ENCODE results near the gene CDH24. TPM values are rescaled to one million over a fixed set of nuclear protein-coding genes. Genes with fewer than 3 reads are reported as not detected.
"Not testable (repeated sequence)": the region's sequence is repeated elsewhere in the genome, so short reads cannot be mapped to it uniquely, and the experiment has no call there.

Gene CDH24
- total RNA-seq, 1 donor from 2014 or later: 2.0 TPM

- intact Hi-C loops (cut with micrococcal nuclease): loop anchor here (2.0 kb wide), 1 partner anchor 295 kb away; no protein-coding TSS in a partner anchor
These were observed 51.7 kb downstream of the CDH24 start for GRCh38 chr14:23005451-23006187.

DNA sequence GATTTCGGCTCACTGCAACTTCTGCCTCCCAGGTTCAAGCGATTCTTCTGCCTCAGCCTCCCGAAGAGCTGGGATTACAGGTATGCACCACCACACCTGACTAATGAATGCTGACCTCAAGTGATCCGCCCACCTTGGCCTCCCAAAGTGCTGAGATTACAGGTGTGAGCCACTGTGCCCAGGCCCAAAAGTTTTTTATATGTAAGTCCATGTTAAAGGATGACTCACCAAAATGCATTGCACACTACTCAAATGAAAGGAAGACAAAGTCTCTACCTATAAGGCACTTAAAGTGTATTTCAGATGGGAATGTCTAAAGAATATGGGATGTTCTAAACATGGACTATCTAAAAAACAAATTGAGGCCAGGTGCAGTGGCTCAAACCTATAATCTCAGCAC, 53.0 kb downstream of the CDH24 start:
- intact Hi-C loops (cut with micrococcal nuclease): not testable (repeated sequence)

DNA sequence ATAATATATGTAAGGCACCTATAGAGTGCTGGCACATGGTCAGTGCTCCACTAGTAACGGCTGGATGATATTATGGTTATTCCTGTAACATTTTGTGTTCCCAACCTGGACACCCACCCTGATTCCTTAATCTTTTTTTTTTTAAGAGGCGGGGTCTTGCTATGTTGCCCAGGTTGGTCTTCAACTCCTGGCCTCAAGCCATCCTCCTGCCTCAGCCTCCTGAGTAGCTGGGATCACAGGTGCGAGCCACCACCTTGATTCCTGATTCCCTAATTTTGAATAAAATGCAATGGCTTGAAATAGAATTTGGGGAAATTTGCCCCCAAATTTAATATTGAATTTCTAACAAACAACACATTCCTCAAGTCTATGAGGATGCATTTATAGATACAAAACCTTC, 54.7 kb downstream of the CDH24 start:
- intact Hi-C loops (cut with micrococcal nuclease): no loop called here

DNA sequence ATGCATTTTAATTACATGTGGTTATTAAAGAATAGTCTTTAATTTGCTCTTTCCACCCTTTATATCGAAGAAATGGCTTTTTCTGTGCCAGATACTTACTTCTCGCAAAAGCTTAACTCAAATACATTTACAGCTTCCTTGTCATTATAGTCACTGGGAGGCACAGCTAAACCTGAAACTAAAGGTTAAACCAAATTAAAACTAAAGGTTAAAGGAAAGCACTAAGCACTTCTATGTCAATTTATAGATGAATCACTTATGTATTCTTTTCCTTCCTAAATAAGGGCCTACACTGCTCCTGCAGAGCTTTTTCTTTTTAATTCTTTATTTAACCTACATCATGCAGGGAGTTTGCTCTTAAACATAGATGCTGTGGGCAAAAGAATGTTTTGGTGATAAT, 56.5 kb downstream of the CDH24 start:
- intact Hi-C loops (cut with micrococcal nuclease): no loop called here

- intact Hi-C loops (cut with micrococcal nuclease): no loop called here
These were observed 58.8 kb downstream of the CDH24 start for GRCh38 chr14:22998329-22999012.

DNA sequence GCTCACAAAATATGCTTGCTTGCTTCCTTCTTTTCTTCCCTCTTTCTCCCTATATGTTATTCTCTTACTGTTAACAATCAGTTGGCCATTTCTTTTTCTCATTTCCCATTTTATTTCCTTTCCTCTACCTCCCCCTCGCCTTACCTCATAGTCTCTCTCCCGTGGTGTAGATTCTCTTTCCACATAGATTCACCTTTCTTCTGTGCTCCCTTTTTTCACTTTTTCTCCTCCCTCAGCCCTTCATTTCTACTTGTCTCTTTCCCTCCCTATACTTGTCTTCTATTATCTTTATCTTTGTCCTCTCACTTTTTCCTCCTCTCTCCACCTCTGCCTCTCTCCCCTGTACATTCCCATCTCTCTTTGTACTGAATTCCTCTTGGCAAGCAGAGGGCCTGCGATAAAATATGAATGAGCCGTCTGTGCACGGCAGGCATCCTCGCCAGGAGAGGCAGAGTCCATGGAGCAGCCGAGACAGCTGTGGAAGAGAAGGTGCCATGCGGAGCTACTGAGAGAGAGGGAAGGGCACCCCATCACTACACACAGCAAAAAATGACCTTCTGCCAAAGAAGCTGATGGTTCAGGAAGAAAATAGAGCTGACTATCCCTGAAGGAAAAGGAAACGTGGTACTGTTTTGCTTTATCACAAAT, 59.5 kb downstream of the CDH24 start:
- intact Hi-C loops (cut with micrococcal nuclease): no loop called here

Other genes starting within 250 kb of the CDH24 start
- gene SLC7A7, start 242.1 kb downstream of the CDH24 start, total RNA-seq: 0.54 TPM in 1 of 2 replicates, not detected in the other
- gene MRPL52, start 227.6 kb downstream of the CDH24 start, total RNA-seq: 136 and 138 TPM in 2 replicates
- gene MMP14, start 220.9 kb downstream of the CDH24 start, total RNA-seq: 2.1 and 3.2 TPM in 2 replicates
- 78.4 and 82.0 TPM in 2 replicates for gene LRP10, start 185.8 kb downstream of the CDH24 start, total RNA-seq
- 0.51 and 1.0 TPM in 2 replicates for gene REM2, start 174.3 kb downstream of the CDH24 start, total RNA-seq
- 95.9 and 98.9 TPM in 2 replicates for gene RBM23, start 138.4 kb downstream of the CDH24 start, total RNA-seq
- gene PRMT5, start 128.1 kb downstream of the CDH24 start, total RNA-seq: 80.5 and 88.4 TPM in 2 replicates
- 38.0 and 45.4 TPM in 2 replicates for gene HAUS4, start 100.4 kb downstream of the CDH24 start, total RNA-seq
- gene AJUBA, start 75.0 kb downstream of the CDH24 start, total RNA-seq: 0.74 and 1.9 TPM in 2 replicates
- 9.3 and 10.1 TPM in 2 replicates for gene C14orf93, start 47.4 kb downstream of the CDH24 start, total RNA-seq
- gene PSMB5, start 22.6 kb downstream of the CDH24 start, total RNA-seq: 73.1 and 73.6 TPM in 2 replicates
- not detected in 2 replicates for gene PSMB11, start 15.3 kb downstream of the CDH24 start, total RNA-seq
- 219 and 223 TPM in 2 replicates for gene ACIN1, start 37.6 kb upstream of the CDH24 start, total RNA-seq
- 47.7 and 50.3 TPM in 2 replicates for gene C14orf119, start 38.0 kb upstream of the CDH24 start, total RNA-seq
- gene CIROP, start 47.5 kb upstream of the CDH24 start, total RNA-seq: not detected in 2 replicates
- 0.34 TPM in 1 of 2 replicates, not detected in the other for gene CEBPE, start 61.7 kb upstream of the CDH24 start, total RNA-seq
- 0.25 TPM in 1 of 2 replicates, not detected in the other for gene SLC7A8, start 126.1 kb upstream of the CDH24 start, total RNA-seq
- not detected in 2 replicates for gene RNF212B, start 180.4 kb upstream of the CDH24 start, total RNA-seq
- gene HOMEZ, start 228.6 kb upstream of the CDH24 start, total RNA-seq: 11.9 and 13.6 TPM in 2 replicates
- 23.5 and 26.6 TPM in 2 replicates for gene PPP1R3E, start 245.3 kb upstream of the CDH24 start, total RNA-seq
- gene BCL2L2, start 249.3 kb upstream of the CDH24 start, total RNA-seq: 5.0 and 5.4 TPM in 2 replicates